ENCODE data around the gene TM9SF4.
A peak's percentile ranks its signal among the peaks of the same experiment; 100 is the strongest.

TM9SF4 gene

DNA sequence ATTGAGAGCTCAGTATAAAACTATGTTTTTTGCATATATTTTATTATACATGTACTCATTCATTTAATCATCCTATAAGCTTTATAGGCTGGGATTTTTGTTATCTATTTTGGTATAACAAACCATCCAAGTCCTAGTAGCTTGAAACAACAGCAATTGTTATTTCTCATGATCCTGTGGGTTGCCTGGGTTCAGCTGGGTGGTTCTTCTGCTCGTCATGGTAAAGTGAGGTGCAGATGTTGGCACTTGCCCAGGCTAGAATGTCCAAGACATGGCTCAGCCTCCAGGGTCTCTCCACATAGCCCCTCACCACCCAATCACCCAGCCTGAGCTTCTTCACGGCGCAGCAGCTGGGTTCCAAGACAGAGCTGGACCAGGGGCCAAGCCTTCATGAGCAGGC, 20.8 kb upstream of the TM9SF4 start:
- DNase-seq (ENCODE audit: low read depth in 1 of 2, low spot score in 1 of 2) = no peak
- TF ChIP-seq, protein P1, sequence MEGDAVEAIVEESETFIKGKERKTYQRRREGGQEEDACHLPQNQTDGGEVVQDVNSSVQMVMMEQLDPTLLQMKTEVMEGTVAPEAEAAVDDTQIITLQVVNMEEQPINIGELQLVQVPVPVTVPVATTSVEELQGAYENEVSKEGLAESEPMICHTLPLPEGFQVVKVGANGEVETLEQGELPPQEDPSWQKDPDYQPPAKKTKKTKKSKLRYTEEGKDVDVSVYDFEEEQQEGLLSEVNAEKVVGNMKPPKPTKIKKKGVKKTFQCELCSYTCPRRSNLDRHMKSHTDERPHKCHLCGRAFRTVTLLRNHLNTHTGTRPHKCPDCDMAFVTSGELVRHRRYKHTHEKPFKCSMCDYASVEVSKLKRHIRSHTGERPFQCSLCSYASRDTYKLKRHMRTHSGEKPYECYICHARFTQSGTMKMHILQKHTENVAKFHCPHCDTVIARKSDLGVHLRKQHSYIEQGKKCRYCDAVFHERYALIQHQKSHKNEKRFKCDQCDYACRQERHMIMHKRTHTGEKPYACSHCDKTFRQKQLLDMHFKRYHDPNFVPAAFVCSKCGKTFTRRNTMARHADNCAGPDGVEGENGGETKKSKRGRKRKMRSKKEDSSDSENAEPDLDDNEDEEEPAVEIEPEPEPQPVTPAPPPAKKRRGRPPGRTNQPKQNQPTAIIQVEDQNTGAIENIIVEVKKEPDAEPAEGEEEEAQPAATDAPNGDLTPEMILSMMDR (IDR thresholded peaks at IDR 0.05; ENCODE audit: insufficient read depth, low read length) = no peak
- TF ChIP-seq, protein P2, sequence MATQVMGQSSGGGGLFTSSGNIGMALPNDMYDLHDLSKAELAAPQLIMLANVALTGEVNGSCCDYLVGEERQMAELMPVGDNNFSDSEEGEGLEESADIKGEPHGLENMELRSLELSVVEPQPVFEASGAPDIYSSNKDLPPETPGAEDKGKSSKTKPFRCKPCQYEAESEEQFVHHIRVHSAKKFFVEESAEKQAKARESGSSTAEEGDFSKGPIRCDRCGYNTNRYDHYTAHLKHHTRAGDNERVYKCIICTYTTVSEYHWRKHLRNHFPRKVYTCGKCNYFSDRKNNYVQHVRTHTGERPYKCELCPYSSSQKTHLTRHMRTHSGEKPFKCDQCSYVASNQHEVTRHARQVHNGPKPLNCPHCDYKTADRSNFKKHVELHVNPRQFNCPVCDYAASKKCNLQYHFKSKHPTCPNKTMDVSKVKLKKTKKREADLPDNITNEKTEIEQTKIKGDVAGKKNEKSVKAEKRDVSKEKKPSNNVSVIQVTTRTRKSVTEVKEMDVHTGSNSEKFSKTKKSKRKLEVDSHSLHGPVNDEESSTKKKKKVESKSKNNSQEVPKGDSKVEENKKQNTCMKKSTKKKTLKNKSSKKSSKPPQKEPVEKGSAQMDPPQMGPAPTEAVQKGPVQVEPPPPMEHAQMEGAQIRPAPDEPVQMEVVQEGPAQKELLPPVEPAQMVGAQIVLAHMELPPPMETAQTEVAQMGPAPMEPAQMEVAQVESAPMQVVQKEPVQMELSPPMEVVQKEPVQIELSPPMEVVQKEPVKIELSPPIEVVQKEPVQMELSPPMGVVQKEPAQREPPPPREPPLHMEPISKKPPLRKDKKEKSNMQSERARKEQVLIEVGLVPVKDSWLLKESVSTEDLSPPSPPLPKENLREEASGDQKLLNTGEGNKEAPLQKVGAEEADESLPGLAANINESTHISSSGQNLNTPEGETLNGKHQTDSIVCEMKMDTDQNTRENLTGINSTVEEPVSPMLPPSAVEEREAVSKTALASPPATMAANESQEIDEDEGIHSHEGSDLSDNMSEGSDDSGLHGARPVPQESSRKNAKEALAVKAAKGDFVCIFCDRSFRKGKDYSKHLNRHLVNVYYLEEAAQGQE (IDR thresholded peaks at IDR 0.05; ENCODE audit: insufficient replicate concordance, low read depth) = no peak
- no peak for TF ChIP-seq GABPA (IDR thresholded peaks at IDR 0.05; ENCODE audit: low read depth)
- TF ChIP-seq SPI1 (IDR thresholded peaks at IDR 0.05; ENCODE audit: borderline replicate concordance, low read depth) = no peak
- TF ChIP-seq POLR2AphosphoS5 (IDR thresholded peaks at IDR 0.05; ENCODE audit: low read depth) = no peak
- Histone ChIP-seq H3K27me3 (ENCODE audit: insufficient read depth, poor library complexity, severe bottlenecking) (no peaks in the 10 kb centered on the region), H3K4me3 (replicated peaks; ENCODE audit: insufficient read depth, low read length) (no peak overlapping the region), H3K27ac (replicated peaks) (no peak overlapping the region)

DNA sequence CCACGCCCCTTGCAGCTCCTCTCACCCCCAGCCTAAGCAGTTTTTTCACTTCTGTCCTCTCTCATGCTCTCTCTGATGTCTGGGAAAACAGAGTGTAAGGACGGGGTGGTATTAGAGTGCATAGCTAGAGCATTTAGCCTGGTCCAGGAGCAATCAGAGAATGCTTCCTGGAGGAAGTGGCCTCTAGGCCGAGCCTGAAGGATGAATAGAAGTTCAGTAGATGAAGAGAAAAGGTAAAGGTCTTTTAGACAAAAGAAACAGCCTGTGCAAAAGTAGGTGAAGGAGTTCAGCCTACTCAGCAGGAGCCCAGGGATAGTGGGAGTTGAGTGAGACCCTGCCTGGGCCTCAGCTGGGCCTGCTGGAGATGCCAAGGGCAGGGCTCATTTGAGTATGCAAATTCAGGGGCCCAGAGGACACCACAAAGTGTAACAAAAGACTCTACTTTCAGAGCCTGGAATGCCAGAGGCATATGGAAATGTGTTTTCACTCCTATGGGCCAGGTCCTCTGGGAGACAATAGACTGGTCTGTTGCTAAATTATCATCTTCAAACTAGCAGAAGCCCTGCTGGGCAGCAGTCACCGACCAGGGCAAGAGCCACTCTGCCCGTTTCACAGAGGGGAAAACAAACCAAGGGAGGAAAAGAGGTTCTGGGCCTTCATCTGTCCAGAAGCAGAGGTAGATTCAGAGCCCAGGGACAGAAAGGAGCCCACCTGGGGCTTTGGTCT, 19.7 kb upstream of the TM9SF4 start:
- no peak overlapping the region for H3K4me3 ChIP-seq (replicated peaks; ENCODE audit: insufficient read depth, low read length)
- H3K27ac ChIP-seq (replicated peaks) = no peak overlapping the region
- TF ChIP-seq POLR2AphosphoS5 (IDR thresholded peaks at IDR 0.05; ENCODE audit: low read depth) (no peak), SPI1 (IDR thresholded peaks at IDR 0.05; ENCODE audit: borderline replicate concordance, low read depth) (no peak), GABPA (IDR thresholded peaks at IDR 0.05; ENCODE audit: low read depth) (no peak)
- TF ChIP-seq, protein P1 (IDR thresholded peaks at IDR 0.05; ENCODE audit: insufficient read depth, low read length) = no peak
- TF ChIP-seq, protein P2 (IDR thresholded peaks at IDR 0.05; ENCODE audit: insufficient replicate concordance, low read depth) = no peak
- no peak for DNase-seq (ENCODE audit: low read depth in 1 of 2, low spot score in 1 of 2)
- no peaks in the 10 kb centered on the region for H3K27me3 ChIP-seq (ENCODE audit: insufficient read depth, poor library complexity, severe bottlenecking)

DNA sequence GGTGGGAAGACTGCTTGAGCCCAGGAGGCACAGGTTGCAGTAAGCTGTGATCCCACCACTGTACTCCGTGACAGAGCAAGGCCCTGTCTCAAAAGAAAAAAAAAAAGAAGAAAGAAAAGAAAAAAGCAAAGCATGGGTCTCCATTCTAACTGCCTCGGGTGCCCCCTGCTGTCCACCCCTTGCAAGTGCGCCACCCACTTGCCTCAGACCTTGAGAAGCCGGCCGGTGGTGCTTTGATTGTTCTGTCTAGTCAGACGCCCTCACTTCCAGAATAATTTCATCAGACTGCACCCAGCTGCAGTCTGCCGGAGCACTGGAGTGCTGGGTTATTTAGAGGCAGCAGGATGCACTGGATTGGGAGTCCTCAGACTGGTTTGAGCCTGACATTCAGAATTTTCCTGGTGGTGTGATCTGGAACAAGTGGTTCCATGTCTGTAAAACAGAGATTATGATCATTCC, 17.6 kb upstream of the TM9SF4 start:
- Histone ChIP-seq H3K27ac (replicated peaks) (no peak overlapping the region), H3K27me3 (ENCODE audit: insufficient read depth, poor library complexity, severe bottlenecking) (no peaks in the 10 kb centered on the region), H3K4me3 (replicated peaks; ENCODE audit: insufficient read depth, low read length) (no peak overlapping the region)
- TF ChIP-seq, protein P1 (IDR thresholded peaks at IDR 0.05; ENCODE audit: insufficient read depth, low read length) = peak; percentile 83
- TF ChIP-seq, protein P2 (IDR thresholded peaks at IDR 0.05; ENCODE audit: insufficient replicate concordance, low read depth) = no peak
- peak; percentile 49 to 81 for DNase-seq (ENCODE audit: low read depth in 1 of 2, low spot score in 1 of 2)

Measured in HL-60 (cell line).